Osteoblast (primary cell): ENCODE results near the gene HSD17B8. TPM values are rescaled to one million over a fixed set of nuclear protein-coding genes. Genes with fewer than 3 reads are reported as not detected.

ENCODE experiments used
- DNase-seq: peaks from one replicate; pipeline ENCODE4 v3.0.0; 2011; ENCODE audit warnings: low spot score, mixed read lengths; ENCODE audit not compliant: insufficient read length; ENCODE audit errors: missing footprints
- H2AFZ ChIP-seq: 2 replicates; pipeline ENCODE4 v1.6.0; 2011; ENCODE audit warnings: mild to moderate bottlenecking, low read length
- H3K27ac ChIP-seq: 2 replicates; pipeline ENCODE4 v1.5.1; 2011; ENCODE audit warnings: mild to moderate bottlenecking, low read depth, low read length, moderate library complexity
- H3K27me3 ChIP-seq: 2 replicates; pipeline ENCODE4 v1.6.0; 2012; ENCODE audit warnings: mild to moderate bottlenecking, control low read depth, inconsistent platforms, low read length, moderate library complexity; ENCODE audit not compliant: insufficient read depth
- H3K36me3 ChIP-seq: 2 replicates; pipeline ENCODE4 v1.5.1; 2011; ENCODE audit warnings: mild to moderate bottlenecking, low read length, control low read depth, moderate library complexity; ENCODE audit not compliant: insufficient read depth
- H3K4me1 ChIP-seq: 2 replicates; pipeline ENCODE4 v1.5.1; 2011; ENCODE audit warnings: mild to moderate bottlenecking, low read length, control low read depth, moderate library complexity; ENCODE audit not compliant: insufficient read depth
- H3K4me2 ChIP-seq: 2 replicates; pipeline ENCODE4 v1.6.0; 2011; ENCODE audit warnings: mild to moderate bottlenecking, low read length; ENCODE audit not compliant: insufficient read depth
- H3K4me3 ChIP-seq: fragments of 200-600 bp; sonication (generic); 3 replicates; pipeline ENCODE4 v1.5.1; 2012; ENCODE audit warnings: mild to moderate bottlenecking, low read length, inconsistent platforms; ENCODE audit not compliant: insufficient read depth
- H3K79me2 ChIP-seq: 2 replicates; pipeline ENCODE4 v1.6.0; 2012; ENCODE audit warnings: mild to moderate bottlenecking, low read length, control low read depth, inconsistent platforms; ENCODE audit not compliant: insufficient read depth
- H3K9me3 ChIP-seq: 2 replicates; pipeline ENCODE4 v1.5.1; 2011; ENCODE audit warnings: low read depth, low read length, control low read depth
- H4K20me1 ChIP-seq: 2 replicates; pipeline ENCODE4 v1.6.0; 2012; ENCODE audit warnings: mild to moderate bottlenecking, low read length, control low read depth; ENCODE audit not compliant: insufficient read depth
- total RNA-seq: library from RNA; depleted of rRNA; stranded (reverse); fragments of >200 nt; gene quantifications from 2 replicates; pipeline ENCODE4 v1.2.3, GENCODE V29; 2012
- TF ChIP-seq, protein P1 (sequence below): IDR thresholded peaks from 2 replicates; pipeline ENCODE4 v1.5.1; 2011; ENCODE audit warnings: mild to moderate bottlenecking, low read depth, low read length, moderate library complexity; ENCODE audit errors: extremely low read depth

The HSD17B8 gene
- total RNA-seq, 1 donor: 3.3 TPM

DNA sequence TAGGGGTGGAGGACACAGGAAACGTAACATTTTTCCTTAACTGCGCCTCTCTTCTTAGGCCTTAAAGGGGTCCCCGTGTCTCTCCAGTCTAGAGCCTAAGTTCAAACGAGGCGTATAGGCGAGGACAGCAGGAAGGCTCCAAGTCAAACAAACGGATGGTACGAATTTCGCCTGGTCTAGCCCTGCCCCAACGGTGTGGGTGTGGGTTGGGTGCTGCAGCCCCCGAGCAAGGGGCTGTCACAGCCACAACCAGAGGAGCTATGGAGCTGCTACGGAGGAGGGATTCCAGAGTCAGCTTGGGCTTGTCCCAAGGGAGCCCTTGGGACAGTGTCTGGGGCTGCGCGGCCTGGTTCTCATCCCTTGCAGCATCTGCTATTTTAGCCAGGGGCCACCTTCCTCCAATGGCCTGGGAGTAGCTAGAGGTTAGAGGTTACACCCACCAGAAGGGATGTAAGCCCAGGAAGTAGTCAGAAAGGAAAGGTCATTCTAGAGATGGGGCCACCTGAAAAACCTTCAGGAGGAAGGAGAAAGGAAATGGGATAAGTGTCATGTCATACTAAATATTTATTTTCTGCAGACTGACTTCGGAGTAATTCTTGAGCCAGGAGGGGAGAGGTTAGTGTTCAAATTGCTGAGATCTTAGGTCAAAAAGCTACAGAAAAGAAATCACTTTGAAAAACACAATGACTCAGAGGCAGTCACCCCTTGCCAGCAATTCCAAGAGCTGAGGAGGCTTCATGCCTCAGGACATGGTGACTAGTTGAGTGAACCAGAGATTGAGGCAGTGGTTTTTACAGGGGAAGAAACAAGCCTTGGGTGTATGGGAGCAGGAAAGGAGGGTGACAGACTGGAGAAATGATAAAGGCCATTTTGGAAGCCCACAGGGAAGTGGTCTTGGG is 45.5 kb downstream of the HSD17B8 start:
- TF ChIP-seq, protein P1, sequence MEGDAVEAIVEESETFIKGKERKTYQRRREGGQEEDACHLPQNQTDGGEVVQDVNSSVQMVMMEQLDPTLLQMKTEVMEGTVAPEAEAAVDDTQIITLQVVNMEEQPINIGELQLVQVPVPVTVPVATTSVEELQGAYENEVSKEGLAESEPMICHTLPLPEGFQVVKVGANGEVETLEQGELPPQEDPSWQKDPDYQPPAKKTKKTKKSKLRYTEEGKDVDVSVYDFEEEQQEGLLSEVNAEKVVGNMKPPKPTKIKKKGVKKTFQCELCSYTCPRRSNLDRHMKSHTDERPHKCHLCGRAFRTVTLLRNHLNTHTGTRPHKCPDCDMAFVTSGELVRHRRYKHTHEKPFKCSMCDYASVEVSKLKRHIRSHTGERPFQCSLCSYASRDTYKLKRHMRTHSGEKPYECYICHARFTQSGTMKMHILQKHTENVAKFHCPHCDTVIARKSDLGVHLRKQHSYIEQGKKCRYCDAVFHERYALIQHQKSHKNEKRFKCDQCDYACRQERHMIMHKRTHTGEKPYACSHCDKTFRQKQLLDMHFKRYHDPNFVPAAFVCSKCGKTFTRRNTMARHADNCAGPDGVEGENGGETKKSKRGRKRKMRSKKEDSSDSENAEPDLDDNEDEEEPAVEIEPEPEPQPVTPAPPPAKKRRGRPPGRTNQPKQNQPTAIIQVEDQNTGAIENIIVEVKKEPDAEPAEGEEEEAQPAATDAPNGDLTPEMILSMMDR: no peak
- H3K36me3 ChIP-seq: peaks cover 7% of the 10 kb centered on the region
- H2AFZ ChIP-seq: peak overlapping the region; percentile 78
- no peaks in the 10 kb centered on the region for H3K9me3 ChIP-seq
- H3K4me1 ChIP-seq: peaks cover 44% of the 10 kb centered on the region
- H4K20me1 ChIP-seq: no peaks in the 10 kb centered on the region
- peaks cover 10% of the 10 kb centered on the region for H3K79me2 ChIP-seq
- peak overlapping the region; percentile 95 for H3K4me2 ChIP-seq
- peak overlapping the region; percentile 95 for H3K27ac ChIP-seq
- peak overlapping the region; percentile 74 for H3K4me3 ChIP-seq
- H3K27me3 ChIP-seq: no peaks in the 10 kb centered on the region
- peak; percentile 78 for DNase-seq

DNA sequence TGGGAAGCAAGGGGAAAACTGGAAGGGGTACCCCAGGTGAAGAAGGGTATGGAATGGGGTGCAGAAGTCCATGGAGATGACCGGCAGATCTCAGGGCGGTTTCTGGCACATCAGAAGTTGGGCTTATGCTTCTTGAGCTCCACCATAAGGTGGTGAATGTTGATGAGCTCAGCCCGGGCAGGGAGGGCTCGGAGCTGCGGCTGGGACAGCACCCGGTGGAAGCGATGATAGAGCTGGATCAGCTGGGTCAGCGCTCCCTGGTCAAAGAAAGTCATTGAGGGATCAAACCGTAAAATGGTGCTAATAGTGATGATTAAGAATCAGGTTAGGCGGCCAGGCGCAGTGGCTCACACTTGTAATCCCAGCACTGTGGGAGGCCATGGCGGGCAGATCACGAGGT is 46.3 kb downstream of the HSD17B8 start:
- Histone ChIP-seq H4K20me1 (no peaks in the 10 kb centered on the region), H3K36me3 (peaks cover 7% of the 10 kb centered on the region), H2AFZ (no peak overlapping the region), H3K4me3 (peak overlapping the region; percentile 24), H3K4me2 (peak overlapping the region; percentile 95), H3K27ac (peak overlapping the region; percentile 95), H3K27me3 (no peaks in the 10 kb centered on the region), H3K79me2 (peaks cover 10% of the 10 kb centered on the region), H3K4me1 (peaks cover 44% of the 10 kb centered on the region), H3K9me3 (no peaks in the 10 kb centered on the region)
- TF ChIP-seq, protein P1: no peak
- DNase-seq: no peak

DNA sequence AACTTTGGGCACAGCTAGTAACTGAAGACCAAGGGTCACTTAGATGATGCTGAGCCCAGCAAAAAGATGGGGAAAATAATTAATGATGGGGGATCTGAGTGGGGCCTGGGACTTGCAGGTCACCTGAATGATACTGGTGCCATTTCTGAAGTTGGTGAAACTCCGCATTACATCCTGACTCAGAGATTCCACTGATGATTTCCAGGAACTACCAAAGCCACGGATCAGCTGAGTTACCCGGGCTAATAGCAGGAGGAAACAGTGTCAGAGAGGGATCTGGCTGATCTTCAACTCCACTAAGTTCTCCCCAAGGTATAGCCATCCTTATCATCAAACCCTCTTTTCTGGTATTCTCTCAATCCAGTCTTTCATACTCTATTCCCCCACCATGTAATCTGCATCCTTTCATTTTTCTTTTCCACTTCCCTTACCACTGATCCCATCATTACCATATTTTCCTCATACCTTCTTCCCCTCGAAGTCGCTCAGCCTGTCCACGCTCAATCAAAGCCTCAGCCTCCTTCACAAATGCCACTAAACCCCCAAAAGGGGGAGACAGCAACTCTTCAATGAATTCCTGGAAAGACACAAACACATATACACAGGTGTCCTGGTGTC is 47.0 kb downstream of the HSD17B8 start:
- Histone ChIP-seq H4K20me1 (no peaks in the 10 kb centered on the region), H2AFZ (no peak overlapping the region), H3K9me3 (no peaks in the 10 kb centered on the region), H3K4me1 (peaks cover 44% of the 10 kb centered on the region), H3K27ac (peak overlapping the region; percentile 36), H3K4me2 (no peak overlapping the region), H3K79me2 (peaks cover 10% of the 10 kb centered on the region), H3K27me3 (no peaks in the 10 kb centered on the region), H3K4me3 (no peak overlapping the region), H3K36me3 (peaks cover 7% of the 10 kb centered on the region)
- TF ChIP-seq, protein P1: no peak
- no peak for DNase-seq

DNA sequence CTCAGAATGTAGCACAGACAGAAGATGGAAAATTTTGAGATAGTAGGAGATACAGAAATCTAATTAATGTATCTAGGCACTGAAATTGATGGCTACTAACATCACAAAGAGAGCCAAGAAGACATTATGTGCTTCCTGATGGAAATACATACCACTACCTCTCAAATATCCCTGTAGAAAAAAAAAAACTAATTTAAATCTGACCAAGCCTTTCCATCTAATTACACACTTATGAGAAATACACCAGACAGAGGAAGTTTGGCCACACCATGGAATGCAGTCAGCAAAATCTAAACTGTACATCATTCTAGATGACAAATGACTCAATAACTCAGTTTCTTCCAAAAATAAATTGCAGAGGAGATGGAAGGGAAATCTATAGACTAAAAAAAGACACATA is 48.3 kb downstream of the HSD17B8 start:
- H2AFZ ChIP-seq: no peak overlapping the region
- peaks cover 40% of the 10 kb centered on the region for H3K4me1 ChIP-seq
- H3K9me3 ChIP-seq: no peaks in the 10 kb centered on the region
- no peak overlapping the region for H3K4me2 ChIP-seq
- H4K20me1 ChIP-seq: no peaks in the 10 kb centered on the region
- H3K27ac ChIP-seq: no peak overlapping the region
- no peak for DNase-seq
- H3K36me3 ChIP-seq: peaks cover 13% of the 10 kb centered on the region
- H3K27me3 ChIP-seq: no peaks in the 10 kb centered on the region
- TF ChIP-seq, protein P1: no peak
- H3K79me2 ChIP-seq: peaks cover 10% of the 10 kb centered on the region
- no peak overlapping the region for H3K4me3 ChIP-seq
